ENCODE results near the gene DGLUCY.
A peak's percentile ranks its signal among the peaks of the same experiment; 100 is the strongest.
"Not testable (repeated sequence)": the region's sequence is repeated elsewhere in the genome, so short reads cannot be mapped to it uniquely, and the experiment has no call there.

DGLUCY gene

DNA sequence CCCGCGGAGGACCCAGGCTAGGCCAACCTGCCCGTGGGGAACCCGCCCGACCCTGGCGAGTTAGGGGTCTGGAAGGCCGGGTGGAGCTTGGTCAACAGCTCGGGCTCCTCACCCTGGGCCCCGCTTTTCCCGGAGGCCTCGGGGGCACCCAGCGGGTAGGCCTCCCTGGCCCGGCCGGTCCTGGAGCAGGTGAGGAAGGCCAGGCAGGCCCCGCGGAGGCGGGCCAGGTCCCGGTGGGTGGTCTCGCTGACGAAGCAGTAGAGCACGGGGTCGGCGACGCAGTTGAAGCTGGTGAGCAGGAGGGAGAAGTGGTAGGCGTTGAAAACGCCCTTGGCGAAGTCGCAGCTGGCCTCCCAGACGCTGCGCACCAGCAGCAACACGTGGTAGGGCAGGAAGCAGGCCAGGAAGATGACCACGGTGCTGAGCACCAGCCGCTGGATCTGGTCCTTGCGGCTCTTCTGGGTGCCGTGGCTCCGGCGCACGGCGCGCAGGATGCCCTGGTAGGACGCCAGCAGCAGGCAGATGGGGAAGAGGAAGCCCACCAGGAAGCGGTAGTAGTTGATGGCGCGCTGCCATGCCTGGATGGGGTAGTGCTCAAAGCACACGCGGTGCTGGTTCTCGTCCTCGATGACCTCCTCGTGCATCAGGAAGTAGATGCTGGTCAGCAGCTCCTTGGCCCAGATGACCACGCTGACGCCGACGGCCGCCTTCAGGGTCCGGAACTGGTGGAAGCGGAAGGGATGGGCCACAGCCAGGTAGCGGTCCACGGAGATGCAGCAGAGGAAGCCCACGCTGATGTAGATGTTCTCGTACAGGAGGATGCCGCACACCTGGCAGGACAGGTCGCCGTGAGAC lies 120.3 kb downstream of the DGLUCY start:
- no peak for DNase-seq (ENCODE audit: low read depth in 2 of 2)

DNA sequence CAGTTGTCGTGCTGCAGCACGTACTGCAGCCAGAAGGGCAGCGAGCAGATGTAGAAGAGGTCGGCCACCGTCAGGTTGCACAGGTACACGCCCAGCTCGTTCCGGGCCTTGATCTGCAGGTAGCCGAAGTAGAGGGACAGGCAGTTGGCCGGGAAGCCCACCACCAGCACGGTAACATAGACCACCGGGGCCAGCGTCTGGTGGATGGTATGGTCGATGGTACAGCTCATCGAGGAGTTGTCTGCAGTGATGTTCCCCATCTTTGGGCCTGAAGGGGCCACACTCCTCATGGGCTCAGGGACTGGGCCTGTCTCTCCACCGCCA lies 120.9 kb downstream of the DGLUCY start:
- no peak for DNase-seq (ENCODE audit: low read depth in 2 of 2)

DNA sequence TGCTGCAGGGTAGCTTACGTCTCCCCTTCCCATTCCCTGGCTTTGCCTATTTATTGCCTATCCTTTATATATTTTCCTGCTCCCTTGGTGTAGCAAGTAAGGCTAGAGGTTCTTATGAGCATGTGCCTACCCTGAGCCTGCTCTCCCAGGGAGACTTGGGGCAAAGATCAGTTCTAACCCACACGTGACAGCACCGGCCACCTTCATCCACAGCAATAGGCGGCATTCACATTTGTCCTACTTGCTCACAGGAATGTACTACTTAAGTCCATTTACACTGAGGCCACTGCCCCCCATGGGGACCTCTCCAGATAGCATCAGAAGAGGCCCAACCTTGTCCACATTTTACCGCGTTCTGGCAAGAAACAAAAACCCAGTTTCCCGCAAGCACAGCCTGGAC lies 122.0 kb downstream of the DGLUCY start:
- DNase-seq (ENCODE audit: low read depth in 2 of 2): no peak

DNA sequence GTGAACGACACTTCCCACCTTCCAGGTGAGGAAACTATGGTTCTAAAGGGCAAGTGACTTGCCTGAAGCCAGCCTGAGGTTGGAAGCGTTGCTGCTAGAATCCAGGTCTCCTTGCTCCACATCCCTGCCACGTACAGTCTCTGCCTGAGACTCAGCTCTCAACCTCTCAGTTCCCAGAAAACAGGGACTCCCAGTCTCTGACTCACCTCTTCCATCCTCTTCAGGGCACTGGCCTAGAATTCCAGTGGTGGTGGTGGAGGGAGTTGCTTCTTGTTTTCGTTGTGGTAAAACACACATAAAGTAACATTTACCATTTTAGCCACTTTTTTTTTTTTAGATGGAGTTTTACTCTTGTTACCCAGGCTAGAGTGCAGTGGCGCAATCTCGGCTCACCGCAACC lies 123.3 kb downstream of the DGLUCY start:
- peak in 1 of 2 experiments; percentile 35 for DNase-seq (ENCODE audit: low read depth in 2 of 2)

DNA sequence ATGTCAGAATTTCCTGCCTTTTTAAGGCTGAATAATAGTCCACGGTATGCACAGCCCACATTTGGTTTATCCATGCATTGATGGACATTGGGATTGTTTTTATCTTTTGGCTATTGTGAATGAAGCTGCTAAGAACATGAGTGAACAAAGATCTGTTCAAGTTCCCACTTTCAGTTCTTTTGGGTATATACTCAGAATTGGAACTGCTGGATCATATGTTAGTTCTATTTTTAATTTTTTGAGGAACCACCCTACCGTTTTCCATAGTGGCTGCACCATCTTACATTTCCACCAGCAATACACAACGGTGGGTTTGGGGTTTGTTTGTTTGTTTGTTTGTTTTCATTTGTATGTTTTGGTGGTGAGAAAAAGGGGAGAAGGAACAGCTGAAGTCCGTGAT lies 124.2 kb downstream of the DGLUCY start:
- no peak for DNase-seq (ENCODE audit: low read depth in 2 of 2)

DNA sequence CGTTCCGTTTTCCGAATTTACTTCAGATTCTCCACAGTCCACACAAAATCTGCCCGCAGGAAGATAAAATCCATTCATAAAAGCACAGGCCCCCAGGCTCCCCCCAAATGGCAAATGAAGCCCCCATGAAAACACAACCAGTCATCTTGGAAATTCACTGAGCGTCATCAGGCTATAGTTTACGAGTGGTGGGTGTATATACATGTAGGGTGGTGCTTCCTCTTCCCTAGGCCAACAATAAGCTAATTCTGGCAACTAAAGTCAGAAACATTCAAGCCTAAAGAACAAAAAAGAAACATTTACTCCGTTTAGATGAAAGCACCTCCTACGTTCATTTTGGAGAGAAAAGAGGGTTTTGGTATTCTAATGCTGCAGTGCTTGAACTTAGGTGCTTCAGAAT lies 124.8 kb downstream of the DGLUCY start:
- no peak for DNase-seq (ENCODE audit: low read depth in 2 of 2)

DNA sequence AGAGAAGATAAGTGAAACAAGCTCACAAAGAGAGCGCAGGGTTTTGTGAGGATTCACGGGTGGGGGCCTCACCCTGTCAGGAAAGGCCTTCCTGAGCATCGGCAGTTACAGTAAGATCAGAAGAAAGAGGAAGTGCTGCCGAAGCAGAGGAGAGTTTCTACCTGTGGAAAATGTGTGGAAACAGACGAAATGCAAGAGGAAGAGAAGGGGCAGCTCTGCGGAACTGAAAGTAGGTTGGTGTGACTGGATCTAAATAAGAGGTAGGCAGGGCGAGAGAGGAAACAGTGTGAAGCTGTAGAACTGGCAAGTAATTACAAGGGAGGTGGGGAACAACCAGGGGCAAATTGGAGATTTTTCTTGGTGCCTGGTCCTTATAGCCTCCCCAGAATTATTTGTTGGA lies 128.0 kb downstream of the DGLUCY start:
- DNase-seq (ENCODE audit: low read depth in 2 of 2): no peak

DNA sequence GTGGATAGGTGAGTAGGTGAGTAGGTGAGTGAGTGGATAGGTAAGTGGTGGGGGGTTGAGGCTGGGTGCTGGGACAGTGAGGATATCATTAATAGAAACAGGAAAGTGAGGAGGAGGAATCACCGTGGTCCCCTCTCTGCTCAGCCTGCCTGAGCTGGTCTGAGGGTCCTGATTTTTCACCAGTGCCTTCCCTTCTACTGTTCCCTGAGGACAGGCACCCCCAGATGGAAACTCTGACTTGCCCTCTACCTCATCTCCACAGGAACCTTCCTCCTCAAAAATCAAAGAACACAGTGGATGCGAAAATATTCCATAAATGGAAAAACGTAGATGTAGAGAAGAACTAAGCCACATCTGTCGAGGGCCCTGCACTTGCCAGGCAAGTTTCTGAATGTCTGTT lies 128.8 kb downstream of the DGLUCY start:
- DNase-seq (ENCODE audit: low read depth in 2 of 2): no peak

DNA sequence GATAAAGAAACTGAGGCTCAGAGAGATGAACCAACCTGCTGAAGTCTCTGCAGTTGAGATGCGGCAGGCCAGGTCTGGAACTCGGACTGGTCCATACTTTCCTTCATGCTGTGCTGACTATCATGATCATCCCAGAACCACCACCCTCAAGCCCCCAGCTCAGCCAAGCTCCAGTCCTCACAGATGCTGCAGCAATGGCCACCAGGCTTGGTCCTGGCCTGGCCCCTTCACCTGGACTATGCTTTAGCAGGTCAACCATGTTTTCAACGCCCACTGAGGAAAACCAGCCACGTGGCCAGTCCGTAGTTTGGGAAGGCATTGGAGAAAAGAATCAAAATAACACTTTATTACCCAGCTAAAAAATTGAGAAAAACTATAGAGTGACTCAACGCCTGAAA lies 129.2 kb downstream of the DGLUCY start:
- DNase-seq (ENCODE audit: low read depth in 2 of 2): no peak

DNA sequence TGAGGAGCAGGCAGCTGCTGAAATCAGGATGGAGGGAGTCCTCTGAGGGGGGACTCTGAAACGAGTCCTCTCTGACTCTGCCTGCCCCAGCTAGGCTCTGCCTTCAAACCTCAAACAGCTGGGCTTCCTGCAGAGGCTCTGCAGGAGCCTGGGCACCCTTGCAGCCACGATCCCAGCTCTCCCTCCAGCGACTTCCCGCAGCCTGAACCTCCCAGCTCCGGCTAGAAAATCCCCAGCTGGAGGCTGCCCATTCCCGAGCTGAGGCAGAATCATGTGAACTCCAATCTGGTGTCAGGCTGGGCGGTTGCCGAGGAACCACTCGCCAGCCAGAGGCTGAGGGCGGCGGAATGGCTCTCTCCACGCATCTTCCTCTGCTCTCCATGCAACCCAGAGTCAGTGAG lies 130.6 kb downstream of the DGLUCY start, which contains the start of gene GPR68:
GPR68 (minus strand) TSS at position 204 of the 401 bp plus-strand sequence. CDS start 9,654 bp downstream, outside the sequence.
- no peak for DNase-seq (ENCODE audit: low read depth in 2 of 2)

DNA sequence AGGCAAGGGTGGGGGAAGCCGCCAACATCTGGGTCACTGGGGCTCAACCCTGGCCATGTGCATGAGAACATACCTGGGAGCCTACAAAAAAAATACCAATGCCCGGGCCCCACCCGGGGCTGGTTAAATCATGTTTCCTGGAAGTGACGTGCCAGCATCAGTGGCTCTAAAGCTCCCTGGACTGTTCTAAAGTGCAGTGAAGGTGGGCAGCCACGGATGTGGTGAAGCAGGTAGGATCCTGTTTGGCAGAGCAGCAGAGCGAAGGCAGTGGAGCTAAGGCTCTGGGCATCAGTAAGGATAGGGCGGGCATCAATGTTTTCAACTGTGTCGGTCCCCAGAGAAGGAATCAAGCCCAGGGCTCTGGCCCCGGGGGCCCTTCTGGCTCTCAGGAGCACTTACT lies 131.2 kb downstream of the DGLUCY start:
- DNase-seq (ENCODE audit: low read depth in 2 of 2): no peak

DNA sequence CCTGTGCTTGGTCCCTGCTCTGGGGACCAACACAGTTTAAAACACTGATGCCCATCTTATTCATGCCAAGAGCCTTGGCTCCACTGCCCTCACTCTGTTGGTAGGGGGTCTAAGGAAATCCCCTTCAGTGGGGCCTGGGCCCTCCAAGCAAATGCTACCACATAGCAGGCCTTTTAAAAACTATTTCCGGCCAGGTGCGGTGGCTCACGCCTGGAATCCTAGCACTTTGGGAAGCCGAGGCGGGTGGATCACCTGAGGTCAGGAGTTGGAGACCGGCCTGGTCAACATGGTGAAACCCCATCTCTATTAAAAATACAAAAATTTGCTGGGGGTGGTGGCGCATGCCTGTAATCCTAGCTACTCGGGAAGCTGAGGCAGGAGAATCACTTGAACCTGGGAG lies 131.7 kb downstream of the DGLUCY start:
- not testable (repeated sequence) for DNase-seq (ENCODE audit: low read depth in 2 of 2)

DNA sequence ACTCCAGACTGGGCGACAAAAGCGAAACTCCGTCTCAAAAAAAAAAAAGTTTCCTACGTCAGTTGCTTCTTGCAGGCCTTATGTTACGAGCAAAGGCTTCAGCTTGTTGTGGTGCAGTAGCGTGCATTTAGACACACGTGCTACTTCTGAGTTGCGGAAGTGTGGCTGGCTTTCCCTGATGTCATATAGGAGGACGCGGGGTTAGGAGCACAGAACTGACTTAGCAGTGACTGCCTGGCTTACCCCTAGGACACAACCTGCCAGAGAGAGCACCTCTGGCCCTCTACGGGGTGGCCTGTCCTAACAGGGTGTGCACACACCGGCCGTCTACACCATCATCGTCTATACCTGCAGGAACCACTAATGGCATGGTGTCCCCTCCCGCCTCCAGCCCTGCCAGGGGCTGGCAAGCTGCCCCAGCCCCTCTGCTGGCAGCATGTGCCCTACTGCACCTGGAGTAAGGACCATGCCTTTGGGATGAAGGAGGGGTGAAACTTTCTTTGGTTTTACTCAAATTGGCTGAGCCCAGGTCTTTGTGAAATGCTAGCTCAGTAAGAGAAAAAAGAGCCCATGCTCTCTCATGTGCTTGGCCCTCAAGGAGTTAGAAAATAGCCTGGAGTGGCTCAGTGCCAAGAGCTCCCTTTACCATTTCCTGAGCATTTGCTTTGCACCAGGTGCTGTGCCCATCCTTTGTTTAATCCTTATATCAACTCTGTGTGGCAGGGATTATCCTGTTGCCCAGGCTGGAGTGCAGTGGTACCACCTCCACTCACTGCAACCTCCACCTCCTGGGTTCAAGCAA lies 132.4 kb downstream of the DGLUCY start:
- DNase-seq (ENCODE audit: low read depth in 2 of 2): no peak

DNA sequence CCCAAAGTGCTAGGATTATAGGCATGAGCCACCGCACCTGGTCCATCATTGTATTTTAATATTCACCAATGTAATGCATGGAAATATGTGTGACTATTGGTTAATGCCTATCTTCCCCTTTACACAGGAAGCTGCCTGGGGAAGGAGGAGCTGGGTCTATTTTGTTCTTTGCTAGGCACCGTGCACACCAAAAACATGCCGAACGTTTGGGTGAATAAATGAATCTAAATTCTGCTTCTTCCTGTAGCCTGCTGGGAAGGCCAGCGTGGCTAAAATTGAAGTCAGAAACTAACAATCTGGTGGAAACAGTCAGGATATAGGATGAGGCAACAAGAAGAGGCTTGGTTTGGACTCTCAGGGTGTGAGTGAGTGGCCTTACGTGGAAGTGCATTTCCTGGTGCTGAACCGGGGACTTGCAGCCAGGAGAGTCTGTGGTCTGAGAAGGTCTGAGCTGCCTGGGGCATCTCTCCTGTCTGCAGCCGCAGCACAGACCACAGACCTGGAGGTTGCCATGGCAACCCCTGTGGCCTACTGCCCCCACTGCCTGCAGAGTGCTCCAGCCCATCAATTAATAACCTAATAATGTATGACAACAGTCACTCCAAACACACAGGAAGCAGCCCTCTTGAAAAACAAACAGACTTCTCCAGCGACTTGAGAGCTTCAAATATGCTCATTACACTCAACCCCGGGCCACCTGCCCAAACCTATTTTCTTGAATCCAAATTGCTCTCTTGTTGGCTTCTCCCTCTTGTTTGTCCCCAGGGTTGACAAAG lies 136.2 kb downstream of the DGLUCY start:
- no peak for DNase-seq (ENCODE audit: low read depth in 2 of 2)

DNA sequence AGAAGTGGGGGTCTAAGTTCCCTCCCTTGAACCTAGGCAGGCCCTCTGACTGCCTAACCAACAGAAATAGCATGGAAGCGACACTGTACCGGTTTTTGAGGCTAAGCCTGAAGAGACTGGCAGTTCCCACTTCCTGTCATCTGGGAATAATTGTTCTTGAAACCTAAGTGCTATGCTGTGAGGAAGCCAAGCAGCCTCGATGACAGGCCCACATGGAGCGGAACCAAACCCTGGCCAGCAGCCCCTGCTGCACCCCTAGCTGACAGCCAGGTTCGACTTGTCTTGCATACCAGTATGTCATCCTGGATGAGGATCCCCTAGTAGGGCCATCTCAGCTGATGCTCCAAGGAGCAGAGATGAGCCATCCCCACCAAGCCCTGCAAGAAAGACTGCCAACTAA lies 137.0 kb downstream of the DGLUCY start:
- no peak for DNase-seq (ENCODE audit: low read depth in 2 of 2)

DNA sequence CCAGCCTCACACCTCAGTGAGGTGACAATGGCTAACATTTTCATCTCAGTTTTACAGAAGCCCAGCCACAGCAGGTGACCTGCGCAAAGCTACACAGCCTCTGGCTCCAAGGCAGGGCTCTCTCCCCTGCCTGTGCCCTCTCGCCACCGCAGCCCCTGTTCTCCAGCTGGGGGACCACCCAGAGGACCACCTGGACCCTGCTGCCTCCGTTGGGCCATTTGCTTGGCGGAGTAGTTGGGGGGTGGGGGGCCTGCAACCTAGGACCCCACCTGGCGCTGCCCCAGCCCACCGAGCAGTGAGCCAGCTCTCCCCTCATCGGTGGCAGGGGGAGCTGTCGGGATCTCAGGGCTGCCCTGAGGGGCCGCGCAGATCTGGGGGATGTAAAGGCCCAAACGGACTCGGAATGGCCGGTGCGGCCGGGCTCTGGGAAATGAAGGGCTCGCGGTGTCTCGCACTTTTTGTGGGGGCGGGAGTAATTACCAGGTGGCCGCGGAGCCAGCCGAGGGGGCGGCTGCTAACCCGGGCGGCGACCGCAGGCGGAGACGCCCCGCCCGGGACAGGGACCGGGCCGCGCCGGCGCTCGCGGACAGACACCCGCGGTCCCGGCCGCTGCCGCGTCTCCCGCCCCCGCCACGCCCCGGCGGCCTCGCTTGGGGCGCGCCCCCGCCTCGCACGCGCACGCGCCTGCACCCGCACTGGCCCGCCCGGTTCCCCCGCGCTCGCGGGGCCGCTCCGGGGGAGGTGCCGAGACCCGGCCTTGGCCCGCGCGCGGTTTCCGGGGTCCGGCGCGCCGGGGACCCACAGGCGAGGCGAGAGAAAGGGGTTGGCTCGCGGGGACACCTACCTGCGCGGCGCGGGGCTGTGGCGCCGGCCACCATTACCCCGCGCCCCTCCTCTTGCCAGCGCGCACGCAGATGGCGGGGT lies 139.3 kb downstream of the DGLUCY start:
- DNase-seq (ENCODE audit: low read depth in 2 of 2): no peak

DNA sequence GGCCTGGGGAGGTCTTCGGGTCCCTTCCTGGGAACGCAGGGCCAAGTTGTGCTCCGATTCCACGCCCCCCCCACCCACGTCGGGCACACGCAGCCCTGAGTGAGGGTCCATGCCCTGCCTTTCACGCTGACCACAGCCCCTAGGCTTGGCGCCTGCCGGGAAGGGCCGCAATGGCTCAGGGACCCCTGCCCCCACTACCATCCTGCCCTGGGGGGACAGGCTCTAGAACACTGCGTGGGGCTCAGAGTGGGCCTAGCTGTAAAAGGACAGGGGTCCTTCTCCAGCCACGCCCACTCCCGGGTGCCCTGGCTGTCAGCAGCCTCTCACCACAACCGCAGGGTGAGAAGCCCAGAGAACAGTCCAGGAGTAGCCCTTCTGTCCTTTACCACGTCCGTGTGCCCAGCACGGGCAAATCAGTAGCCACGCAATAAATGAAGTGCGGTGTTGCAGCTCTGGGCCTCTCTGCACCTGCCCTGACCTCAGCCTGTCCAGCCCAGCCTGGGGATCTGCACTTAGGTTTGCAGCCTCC lies 140.0 kb downstream of the DGLUCY start:
- no peak for DNase-seq (ENCODE audit: low read depth in 2 of 2)

DNA sequence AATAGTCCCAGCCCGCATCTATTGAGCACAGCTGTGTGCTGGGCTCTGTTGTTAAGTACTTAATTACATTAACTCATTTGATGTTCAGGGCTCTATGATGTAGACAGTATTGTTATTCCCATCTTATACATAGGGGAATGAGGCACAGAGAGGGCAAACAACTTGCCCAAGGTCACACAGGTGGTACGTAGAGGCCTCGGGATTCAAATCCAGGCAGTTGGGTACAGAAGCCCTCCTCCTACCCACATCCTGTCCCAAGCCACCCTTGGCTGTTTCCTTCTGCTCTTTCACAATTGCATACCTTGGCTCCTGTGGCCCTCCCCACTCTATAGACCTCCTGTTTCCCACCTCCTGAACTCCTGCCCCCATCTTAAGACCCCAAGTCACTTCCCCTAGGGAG lies 140.6 kb downstream of the DGLUCY start:
- no peak for DNase-seq (ENCODE audit: low read depth in 2 of 2)

DNA sequence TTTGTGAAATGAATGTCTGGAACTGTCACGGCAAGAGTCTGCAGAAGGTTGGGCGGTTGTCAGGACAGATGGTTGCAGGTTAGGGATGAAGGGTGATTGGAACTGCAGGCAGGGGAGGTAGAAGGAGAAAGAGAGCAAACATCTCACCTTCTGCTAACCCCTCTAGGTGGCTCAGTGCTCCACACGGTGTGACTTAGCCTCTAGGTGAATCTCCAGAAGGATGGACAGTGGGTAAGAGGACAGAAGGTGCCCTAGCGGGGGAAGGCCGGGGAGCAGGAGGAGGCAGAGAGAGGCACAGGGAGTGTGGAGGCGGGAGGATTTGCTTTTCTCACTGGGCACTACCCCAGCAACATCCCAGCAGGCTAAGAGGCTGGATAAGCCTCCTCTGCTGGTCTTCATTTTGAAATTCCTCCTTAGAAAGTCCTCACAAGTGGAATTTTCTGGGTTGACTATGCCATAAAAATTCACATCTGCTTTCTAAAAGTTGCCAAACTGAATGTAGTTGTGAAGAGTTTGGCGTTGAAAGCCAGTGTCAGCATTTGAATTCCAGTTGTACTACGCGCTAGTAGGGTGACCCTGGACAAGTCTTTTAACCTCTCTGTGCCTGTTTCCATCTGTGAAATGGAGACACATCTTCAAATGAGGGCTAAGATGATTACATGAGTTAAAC lies 141.3 kb downstream of the DGLUCY start:
- DNase-seq (ENCODE audit: low read depth in 2 of 2): no peak

DNA sequence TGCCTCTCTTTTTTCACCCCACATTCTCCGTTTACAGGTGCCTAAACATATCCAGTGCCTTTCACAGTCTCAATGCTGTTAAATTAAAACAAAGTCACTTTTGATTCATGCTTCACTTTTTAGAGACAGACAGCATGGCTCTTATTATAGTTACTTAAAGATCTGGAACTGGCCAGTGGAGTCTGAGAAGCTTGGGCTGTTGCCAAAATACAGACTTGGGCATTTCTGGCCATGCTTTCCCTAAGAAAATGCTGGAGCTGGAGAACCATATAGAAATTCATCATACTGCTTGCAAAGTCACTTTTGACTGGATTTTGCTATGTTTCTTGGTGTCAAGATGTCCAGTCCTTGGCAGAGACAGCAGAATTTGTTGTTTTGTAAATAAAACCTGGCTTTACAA lies 142.8 kb downstream of the DGLUCY start:
- DNase-seq (ENCODE audit: low read depth in 2 of 2): no peak

Measured in fibroblast of skin of left biceps (primary cell).